Fibroblast of lung (primary cell): Measurements from ENCODE around the gene ATP5F1C.

ENCODE experiments used
- CTCF ChIP-seq, 2 donors: IDR thresholded peaks in 1 of 2; conservative IDR thresholded peaks in 1 of 2; 1 replicate in 1 of 2; 2 replicates in 1 of 2; pipeline ENCODE4 v1.5.1; 2011 to 2012; ENCODE audit warnings: low read length in 2 of 2, control low read depth in 1 of 2, inconsistent platforms in 1 of 2, low read depth in 1 of 2, mild to moderate bottlenecking in 1 of 2
- EZH2 ChIP-seq: IDR thresholded peaks from 2 replicates; pipeline ENCODE4 v1.5.1; 2012; ENCODE audit warnings: low read length, control low read depth, mild to moderate bottlenecking; ENCODE audit errors: missing control alignments

- TF ChIP-seq CTCF (conservative IDR thresholded peaks at IDR 0.05 in 1 of 2, IDR thresholded peaks at IDR 0.05 in 1 of 2; ENCODE audit: low read depth in 1 of 2, low read length in 2 of 2) = no peak
- TF ChIP-seq EZH2 = no peak
These were observed 44.1 kb downstream of the ATP5F1C start for GRCh38 chr10:7832060-7832459.
